ENCODE results near the gene LNP1. TPM values are rescaled to one million over a fixed set of nuclear protein-coding genes. Genes with fewer than 3 reads are reported as not detected.
"Not testable (repeated sequence)": the region's sequence is repeated elsewhere in the genome, so short reads cannot be mapped to it uniquely, and the experiment has no call there.

LNP1 gene
- total and polyA plus RNA-seq, 9 donors: 2.4 to 7.9 (median 4.4) TPM

DNA sequence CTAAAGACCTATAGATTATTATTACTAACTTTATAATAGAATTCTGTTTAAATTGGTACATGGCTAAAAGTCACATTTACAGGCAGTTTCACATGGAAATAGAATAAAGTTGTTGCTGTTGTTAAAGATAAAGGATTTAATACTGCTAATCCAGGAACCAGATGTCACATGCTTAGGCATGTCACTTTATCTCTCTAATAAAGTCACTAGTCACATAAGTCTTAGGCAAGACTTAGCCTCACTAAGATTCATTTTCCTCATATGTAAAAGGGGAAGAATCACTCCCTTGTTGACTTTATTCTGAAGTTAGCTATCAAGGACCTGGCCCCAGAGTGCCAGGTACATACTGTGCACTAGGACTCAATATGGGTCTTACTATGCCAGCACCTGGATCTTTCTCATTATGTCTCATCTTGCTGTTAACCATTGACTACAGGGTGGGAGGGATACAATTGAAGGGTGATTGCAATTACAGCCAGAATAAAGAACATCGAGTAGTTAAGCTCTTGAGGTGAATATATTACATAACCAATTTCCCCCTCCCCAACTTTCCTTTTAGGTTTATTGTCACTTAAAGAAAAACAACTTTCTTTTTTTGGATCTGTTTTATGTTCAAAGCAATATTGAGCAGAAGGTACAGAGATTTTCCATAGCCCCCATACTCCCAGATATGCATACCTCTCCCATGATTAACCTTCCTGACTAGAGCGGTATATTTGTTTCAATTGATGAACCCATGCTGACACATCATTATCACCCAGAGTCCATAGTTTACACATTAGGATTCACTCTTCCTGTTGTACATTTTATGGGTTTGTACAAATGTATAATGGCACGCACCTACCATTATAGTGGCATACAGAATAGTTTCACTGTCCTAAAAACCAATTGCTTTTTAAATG, 36.6 kb downstream of the LNP1 start:
- no peaks in the 10 kb centered on the region for H3K9me3 ChIP-seq
- DNase-seq: no peak
- intact Hi-C loops (cut with DNase I): no loop called here
- 96 to 97% (median 96%) methylated on average over 3 of the region's 3 CpGs for WGBS, 3 donors
- H3K4me1 ChIP-seq (ENCODE audit: insufficient read depth): no peaks in the 10 kb centered on the region
- H3K27ac ChIP-seq: no peak overlapping the region
- H3K27me3 ChIP-seq: no peaks in the 10 kb centered on the region
- TF ChIP-seq POLR2A (IDR thresholded peaks at IDR 0.05) (no peak), EP300 (IDR thresholded peaks at IDR 0.05) (no peak)
- TF ChIP-seq, protein P1, sequence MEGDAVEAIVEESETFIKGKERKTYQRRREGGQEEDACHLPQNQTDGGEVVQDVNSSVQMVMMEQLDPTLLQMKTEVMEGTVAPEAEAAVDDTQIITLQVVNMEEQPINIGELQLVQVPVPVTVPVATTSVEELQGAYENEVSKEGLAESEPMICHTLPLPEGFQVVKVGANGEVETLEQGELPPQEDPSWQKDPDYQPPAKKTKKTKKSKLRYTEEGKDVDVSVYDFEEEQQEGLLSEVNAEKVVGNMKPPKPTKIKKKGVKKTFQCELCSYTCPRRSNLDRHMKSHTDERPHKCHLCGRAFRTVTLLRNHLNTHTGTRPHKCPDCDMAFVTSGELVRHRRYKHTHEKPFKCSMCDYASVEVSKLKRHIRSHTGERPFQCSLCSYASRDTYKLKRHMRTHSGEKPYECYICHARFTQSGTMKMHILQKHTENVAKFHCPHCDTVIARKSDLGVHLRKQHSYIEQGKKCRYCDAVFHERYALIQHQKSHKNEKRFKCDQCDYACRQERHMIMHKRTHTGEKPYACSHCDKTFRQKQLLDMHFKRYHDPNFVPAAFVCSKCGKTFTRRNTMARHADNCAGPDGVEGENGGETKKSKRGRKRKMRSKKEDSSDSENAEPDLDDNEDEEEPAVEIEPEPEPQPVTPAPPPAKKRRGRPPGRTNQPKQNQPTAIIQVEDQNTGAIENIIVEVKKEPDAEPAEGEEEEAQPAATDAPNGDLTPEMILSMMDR (IDR thresholded peaks at IDR 0.05): no peak
- H3K36me3 ChIP-seq: no peaks in the 10 kb centered on the region
- H3K4me3 ChIP-seq: no peak overlapping the region

DNA sequence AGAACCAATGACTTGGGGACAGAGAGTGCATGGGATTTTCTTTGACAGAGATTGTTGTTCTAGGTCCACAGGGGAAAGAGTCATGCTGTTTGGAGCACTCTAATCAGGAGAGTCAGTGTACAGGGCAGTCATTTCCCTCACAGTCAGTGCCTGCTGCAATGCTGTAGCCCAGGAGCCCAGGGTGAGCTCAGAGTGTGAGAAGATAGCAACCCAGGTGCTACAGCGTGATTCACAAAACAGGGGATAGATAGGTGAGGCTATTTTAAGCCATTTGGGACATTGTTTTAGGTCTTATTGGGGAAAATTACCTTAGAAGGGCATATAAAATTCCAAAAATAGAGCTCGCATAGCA, 37.3 kb downstream of the LNP1 start:
- Histone ChIP-seq H3K4me3 (no peak overlapping the region), H3K27ac (no peak overlapping the region), H3K36me3 (no peaks in the 10 kb centered on the region), H3K4me1 (ENCODE audit: insufficient read depth) (no peaks in the 10 kb centered on the region), H3K9me3 (no peaks in the 10 kb centered on the region), H3K27me3 (no peaks in the 10 kb centered on the region)
- no peak for DNase-seq
- TF ChIP-seq, protein P1 (IDR thresholded peaks at IDR 0.05): no peak
- no peak for TF ChIP-seq POLR2A (IDR thresholded peaks at IDR 0.05)
- no peak for TF ChIP-seq EP300 (IDR thresholded peaks at IDR 0.05)
- 94 to 99% (median 95%) methylated on average over 2 of the region's 2 CpGs for WGBS, 3 donors
- intact Hi-C loops (cut with DNase I): no loop called here

DNA sequence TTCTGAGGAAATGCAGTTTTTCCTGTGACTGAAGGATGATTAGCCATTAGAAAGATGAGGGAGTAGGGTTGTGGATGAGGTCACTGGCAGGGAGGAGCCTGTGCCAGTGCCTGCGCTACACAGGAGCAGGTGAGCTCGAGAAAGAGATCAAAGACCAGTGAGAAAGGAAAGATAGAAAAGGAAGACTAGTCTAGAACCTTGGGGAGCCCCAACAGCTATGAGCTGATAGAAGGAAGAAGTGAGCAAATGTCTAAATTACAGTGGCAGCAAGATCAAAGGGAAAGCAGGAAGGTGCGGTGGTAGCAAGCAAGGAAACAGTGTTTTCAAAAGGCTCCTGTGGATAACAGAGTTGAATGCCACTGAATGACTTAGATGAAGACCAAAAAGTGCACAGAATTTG, 39.6 kb downstream of the LNP1 start:
- H3K27me3 ChIP-seq: no peaks in the 10 kb centered on the region
- no peaks in the 10 kb centered on the region for H3K4me1 ChIP-seq (ENCODE audit: insufficient read depth)
- no peaks in the 10 kb centered on the region for H3K36me3 ChIP-seq
- DNase-seq: no peak
- no peak overlapping the region for H3K27ac ChIP-seq
- no peak overlapping the region for H3K4me3 ChIP-seq
- H3K9me3 ChIP-seq: no peaks in the 10 kb centered on the region
- TF ChIP-seq POLR2A (IDR thresholded peaks at IDR 0.05) (no peak), EP300 (IDR thresholded peaks at IDR 0.05) (no peak)
- TF ChIP-seq, protein P1 (IDR thresholded peaks at IDR 0.05): no peak
- intact Hi-C loops (cut with DNase I): no loop called here
- WGBS, 3 donors: 92 to 93% (median 93%) methylated on average over 3 of the region's 3 CpGs

DNA sequence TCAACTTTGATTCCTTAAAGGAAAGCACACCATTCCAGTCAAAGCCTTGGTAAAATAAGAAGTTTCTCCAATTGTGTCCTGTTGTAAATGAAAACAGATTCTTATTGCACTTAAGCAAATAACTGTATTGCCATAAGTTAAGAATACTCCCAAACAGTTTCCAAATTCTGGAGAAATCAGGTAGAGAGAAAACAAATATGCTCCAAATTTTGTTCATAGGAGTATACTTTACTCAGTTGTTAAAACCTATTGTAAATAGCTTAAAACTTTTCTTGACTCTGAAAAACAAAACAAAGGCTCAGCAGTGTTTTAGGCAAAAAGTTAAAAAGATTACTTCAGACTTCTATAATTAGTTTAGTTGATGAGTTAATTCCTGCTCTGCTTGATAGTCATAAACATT, 42.4 kb downstream of the LNP1 start:
- H3K9me3 ChIP-seq: no peaks in the 10 kb centered on the region
- no peaks in the 10 kb centered on the region for H3K27me3 ChIP-seq
- intact Hi-C loops (cut with DNase I): no loop called here
- no peak overlapping the region for H3K27ac ChIP-seq
- no peaks in the 10 kb centered on the region for H3K4me1 ChIP-seq (ENCODE audit: insufficient read depth)
- H3K36me3 ChIP-seq: no peaks in the 10 kb centered on the region
- no peak for DNase-seq
- TF ChIP-seq, protein P1 (IDR thresholded peaks at IDR 0.05): no peak
- no peak for TF ChIP-seq EP300 (IDR thresholded peaks at IDR 0.05)
- H3K4me3 ChIP-seq: no peak overlapping the region

DNA sequence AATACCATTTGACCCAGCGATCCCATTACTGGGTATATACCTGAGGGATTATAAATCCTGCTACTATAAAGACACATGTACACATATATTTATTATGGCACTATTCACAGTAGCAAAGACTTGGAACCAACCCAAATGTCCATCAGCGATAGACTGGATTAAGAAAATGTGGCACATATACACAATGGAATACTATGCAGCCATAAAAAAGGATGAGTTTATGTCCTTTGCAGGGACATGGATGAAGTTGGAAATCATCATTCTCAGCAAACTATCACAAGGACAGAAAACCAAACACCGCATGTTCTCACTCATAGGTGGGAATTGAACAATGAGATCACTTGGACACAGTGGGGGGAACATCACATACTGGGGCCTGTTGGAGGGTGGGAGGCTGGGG, 45.7 kb downstream of the LNP1 start:
- DNase-seq; H3K4me3 ChIP-seq; H3K9me3 ChIP-seq; H3K36me3 ChIP-seq; H3K27me3 ChIP-seq; H3K27ac ChIP-seq; intact Hi-C loops (cut with DNase I); H3K4me1 ChIP-seq (ENCODE audit: insufficient read depth): not testable (repeated sequence)
- WGBS, 3 donors: 98 to 100% (median 99%) methylated on average over 3 of the region's 3 CpGs

Data from ovary (tissue), 9 donors.